HEK293T (cell line): Measurements from ENCODE around the gene HEG1.

Experiments
- CTCF ChIA-PET: fragments of 350-600 bp; formaldehyde crosslinking; extraction: SDS; loops from one replicate; lab custom pipeline; 2021; ENCODE audit warnings: antibody characterized with exemption, inconsistent platforms; lab: Yijun Ruan, JAX
- POLR2A ChIA-PET: fragments of 350-600 bp; formaldehyde crosslinking; extraction: SDS; loops from one replicate; lab custom pipeline; 2020; ENCODE audit warnings: antibody characterized with exemption, inconsistent platforms; lab: Yijun Ruan, JAX
- DNase-seq: peaks from one replicate; pipeline ENCODE4 v3.0.0; 2012; ENCODE audit warnings: mixed read lengths; ENCODE audit errors: extremely low spot score
- ARNT ChIP-seq: fragments of 450-650 bp; IDR thresholded peaks from 2 replicates; pipeline ENCODE4 v1.6.1; 2017; ENCODE audit warnings: mild to moderate bottlenecking
- BHLHE40 ChIP-seq: fragments of 450-650 bp; IDR thresholded peaks from 2 replicates; pipeline ENCODE4 v1.6.1; 2016; ENCODE audit warnings: mild to moderate bottlenecking, moderate library complexity, borderline replicate concordance
- CTBP1 ChIP-seq: fragments of 450-650 bp; IDR thresholded peaks from 2 replicates; pipeline ENCODE4 v1.6.1; 2016; ENCODE audit warnings: borderline replicate concordance
- ELF4 ChIP-seq: fragments of 450-650 bp; IDR thresholded peaks from 2 replicates; pipeline ENCODE4 v1.6.1; 2017; ENCODE audit warnings: antibody characterized with exemption
- FOXA1 ChIP-seq: fragments of 450-650 bp; IDR thresholded peaks from 2 replicates; pipeline ENCODE4 v1.6.1; 2016; ENCODE audit warnings: mild to moderate bottlenecking
- FOXK2 ChIP-seq: fragments of 450-650 bp; IDR thresholded peaks from 2 replicates; pipeline ENCODE4 v1.6.1; 2016; ENCODE audit warnings: mild to moderate bottlenecking
- FOXM1 ChIP-seq: fragments of 450-650 bp; IDR thresholded peaks from 2 replicates; pipeline ENCODE4 v1.6.1; 2017; ENCODE audit warnings: mild to moderate bottlenecking, borderline replicate concordance
- HDGF ChIP-seq: fragments of 450-650 bp; IDR thresholded peaks from 2 replicates; pipeline ENCODE4 v1.6.1; 2017; ENCODE audit warnings: antibody characterized with exemption, borderline replicate concordance
- L3MBTL2 ChIP-seq: fragments of 450-650 bp; conservative IDR thresholded peaks from 2 replicates; pipeline ENCODE4 v1.6.1; 2016; ENCODE audit warnings: mild to moderate bottlenecking
- LEF1 ChIP-seq: fragments of 450-650 bp; IDR thresholded peaks from 2 replicates; pipeline ENCODE4 v1.6.1; 2017; ENCODE audit warnings: mild to moderate bottlenecking, borderline replicate concordance
- NFRKB ChIP-seq: fragments of 450-650 bp; IDR thresholded peaks from 2 replicates; pipeline ENCODE4 v1.6.1; 2016; ENCODE audit warnings: mild to moderate bottlenecking, moderate library complexity
- SP1 ChIP-seq: fragments of 450-650 bp; IDR thresholded peaks from 2 replicates; pipeline ENCODE4 v1.6.1; 2017
- SUZ12 ChIP-seq: fragments of 450-650 bp; IDR thresholded peaks from 2 replicates; pipeline ENCODE4 v1.6.1; 2016; ENCODE audit warnings: mild to moderate bottlenecking
- TARDBP ChIP-seq: fragments of 450-650 bp; IDR thresholded peaks from 2 replicates; pipeline ENCODE4 v1.6.1; 2016
- ZNF384 ChIP-seq: fragments of 450-650 bp; IDR thresholded peaks from 2 replicates; pipeline ENCODE4 v1.6.1; 2016
- TF ChIP-seq, protein P1 (sequence below): fragments of 450-650 bp; IDR thresholded peaks from 2 replicates; pipeline ENCODE4 v1.6.1; 2016

Gene HEG1

DNA sequence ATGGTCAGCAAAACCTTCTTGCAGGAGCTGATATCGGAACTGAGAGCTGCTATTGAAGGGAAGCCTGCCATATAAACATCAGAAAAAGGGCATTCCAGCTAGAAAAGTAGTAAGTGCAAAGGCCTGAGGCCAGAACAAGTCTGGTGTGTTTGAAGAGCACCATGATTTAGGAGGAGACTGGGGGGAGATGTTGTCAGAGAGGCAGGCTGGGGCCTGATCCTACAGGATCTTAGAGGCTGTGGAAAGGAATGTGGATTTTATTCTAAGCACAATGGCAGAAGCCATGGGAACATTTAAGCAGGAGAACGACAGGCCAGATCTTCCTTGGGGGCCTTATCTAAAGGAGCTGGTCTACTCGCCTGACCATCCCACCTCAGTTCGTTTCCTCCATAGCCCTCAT, 116.1 kb downstream of the HEG1 start:
- ChIA-PET POLR2A (interaction anchor here (0.6 kb wide), 1 partner anchor 460 kb away, joined by 3 read pairs; no protein-coding TSS in a partner anchor), CTCF (no interaction called here)
- DNase-seq: no peak
- TF ChIP-seq L3MBTL2: no peak
- TF ChIP-seq ARNT: no peak
- TF ChIP-seq FOXA1: no peak
- TF ChIP-seq SUZ12: no peak
- TF ChIP-seq HDGF: no peak
- no peak for TF ChIP-seq FOXK2
- TF ChIP-seq SP1: no peak
- TF ChIP-seq, protein P1, sequence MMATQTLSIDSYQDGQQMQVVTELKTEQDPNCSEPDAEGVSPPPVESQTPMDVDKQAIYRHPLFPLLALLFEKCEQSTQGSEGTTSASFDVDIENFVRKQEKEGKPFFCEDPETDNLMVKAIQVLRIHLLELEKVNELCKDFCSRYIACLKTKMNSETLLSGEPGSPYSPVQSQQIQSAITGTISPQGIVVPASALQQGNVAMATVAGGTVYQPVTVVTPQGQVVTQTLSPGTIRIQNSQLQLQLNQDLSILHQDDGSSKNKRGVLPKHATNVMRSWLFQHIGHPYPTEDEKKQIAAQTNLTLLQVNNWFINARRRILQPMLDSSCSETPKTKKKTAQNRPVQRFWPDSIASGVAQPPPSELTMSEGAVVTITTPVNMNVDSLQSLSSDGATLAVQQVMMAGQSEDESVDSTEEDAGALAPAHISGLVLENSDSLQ: no peak
- no peak for TF ChIP-seq NFRKB
- TF ChIP-seq ELF4: no peak
- no peak for TF ChIP-seq FOXM1
- TF ChIP-seq TARDBP: no peak
- no peak for TF ChIP-seq LEF1
- no peak for TF ChIP-seq BHLHE40
- TF ChIP-seq CTBP1: no peak
- TF ChIP-seq ZNF384: no peak

DNA sequence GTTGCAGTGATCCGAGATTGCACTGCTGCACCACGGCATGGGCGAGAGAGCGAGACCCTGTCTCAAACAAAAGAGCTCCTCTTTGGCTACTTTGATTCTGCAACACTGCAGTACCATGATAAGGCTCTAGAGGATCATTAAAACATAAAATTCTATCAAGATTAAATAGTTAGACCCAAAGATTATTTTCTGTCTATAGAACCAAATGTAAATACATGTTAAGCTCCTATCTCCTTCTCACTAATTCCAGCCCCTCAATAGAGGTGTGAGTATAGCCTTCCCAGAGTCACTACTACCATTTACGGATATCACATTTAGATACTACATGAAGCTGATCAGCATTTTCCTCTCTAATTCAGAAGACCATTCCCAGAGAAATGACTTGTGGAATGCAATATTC, 116.9 kb downstream of the HEG1 start:
- POLR2A ChIA-PET: no interaction called here
- DNase-seq: no peak
- TF ChIP-seq SP1 (no peak), ARNT (no peak), CTBP1 (no peak), LEF1 (no peak), HDGF (no peak), ZNF384 (no peak), BHLHE40 (no peak), SUZ12 (no peak)
- CTCF ChIA-PET: interaction anchor here (0.6 to 0.7 kb wide), 2 partner anchors 36 to 454 kb away, joined by 3 read pairs; no protein-coding TSS in a partner anchor

DNA sequence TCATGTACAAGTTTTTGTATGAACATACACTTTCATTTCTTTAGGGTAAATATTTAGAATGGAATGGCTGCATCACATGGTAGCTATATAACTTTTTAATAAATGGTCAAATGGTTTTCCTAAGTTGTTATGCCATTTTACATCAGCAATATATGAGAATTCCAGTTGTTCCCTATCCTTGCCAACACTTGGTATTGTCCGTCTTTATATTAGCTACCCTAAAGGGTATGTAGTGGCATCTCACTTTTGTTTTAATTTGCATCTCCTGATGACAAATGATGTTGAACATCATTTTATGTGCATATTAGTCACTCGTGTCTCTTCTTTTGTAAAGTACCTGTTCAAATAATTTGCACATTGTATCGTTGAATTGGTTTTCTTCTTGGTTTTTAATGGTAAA, 118.7 kb downstream of the HEG1 start:
- CTCF ChIA-PET: no interaction called here
- POLR2A ChIA-PET: no interaction called here
- TF ChIP-seq ARNT: no peak
- no peak for TF ChIP-seq SP1
- no peak for TF ChIP-seq NFRKB
- no peak for TF ChIP-seq FOXM1
- no peak for TF ChIP-seq L3MBTL2
- TF ChIP-seq HDGF: no peak
- no peak for TF ChIP-seq ELF4
- TF ChIP-seq BHLHE40: no peak
- TF ChIP-seq, protein P1: no peak
- no peak for TF ChIP-seq FOXK2
- TF ChIP-seq FOXA1: no peak
- no peak for TF ChIP-seq LEF1
- TF ChIP-seq ZNF384: no peak
- no peak for TF ChIP-seq CTBP1
- no peak for TF ChIP-seq SUZ12
- DNase-seq: no peak

DNA sequence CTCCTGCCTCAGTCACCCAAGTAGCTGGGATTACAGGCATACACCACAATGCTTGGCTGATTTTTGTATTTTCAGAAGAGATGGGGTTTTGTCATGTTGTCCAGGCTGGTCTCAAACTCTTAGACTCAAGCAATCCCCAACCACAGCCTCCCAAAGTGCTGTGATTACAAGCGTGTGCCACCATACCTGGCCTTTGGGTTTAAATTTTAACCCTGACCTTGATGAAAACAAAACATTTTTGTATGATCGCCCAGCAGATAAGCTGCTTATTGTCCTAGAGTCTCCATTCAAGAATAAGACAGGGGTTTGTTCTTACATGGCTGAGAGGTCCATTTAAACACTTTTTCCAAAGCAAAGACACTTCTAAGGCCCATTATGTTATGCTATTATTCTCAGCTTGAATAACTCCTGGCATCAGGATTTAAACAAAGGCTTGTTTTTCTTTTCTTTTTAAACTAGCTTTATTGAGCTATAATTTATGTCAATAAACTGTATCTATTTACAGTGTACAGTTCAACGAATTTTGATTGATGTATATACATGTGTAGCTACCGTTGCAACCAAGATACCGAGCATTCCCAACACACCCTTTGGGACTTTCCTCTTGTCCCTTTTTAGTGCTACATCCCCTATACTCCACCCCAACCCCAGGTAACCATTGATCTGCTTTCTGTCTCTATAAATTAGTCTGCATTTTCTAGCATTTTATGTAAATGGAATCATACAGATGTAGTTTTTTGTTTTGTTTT, 119.8 kb downstream of the HEG1 start:
- POLR2A ChIA-PET: no interaction called here
- DNase-seq: no peak
- TF ChIP-seq, protein P1: no peak
- TF ChIP-seq HDGF: no peak
- TF ChIP-seq L3MBTL2: no peak
- no peak for TF ChIP-seq ZNF384
- no peak for TF ChIP-seq LEF1
- TF ChIP-seq FOXA1: no peak
- TF ChIP-seq ARNT: no peak
- TF ChIP-seq NFRKB: no peak
- no peak for TF ChIP-seq ELF4
- no peak for TF ChIP-seq SUZ12
- TF ChIP-seq FOXM1: no peak
- no peak for TF ChIP-seq TARDBP
- TF ChIP-seq FOXK2: no peak
- TF ChIP-seq SP1: no peak
- no peak for TF ChIP-seq BHLHE40
- TF ChIP-seq CTBP1: no peak
- CTCF ChIA-PET: no interaction called here

DNA sequence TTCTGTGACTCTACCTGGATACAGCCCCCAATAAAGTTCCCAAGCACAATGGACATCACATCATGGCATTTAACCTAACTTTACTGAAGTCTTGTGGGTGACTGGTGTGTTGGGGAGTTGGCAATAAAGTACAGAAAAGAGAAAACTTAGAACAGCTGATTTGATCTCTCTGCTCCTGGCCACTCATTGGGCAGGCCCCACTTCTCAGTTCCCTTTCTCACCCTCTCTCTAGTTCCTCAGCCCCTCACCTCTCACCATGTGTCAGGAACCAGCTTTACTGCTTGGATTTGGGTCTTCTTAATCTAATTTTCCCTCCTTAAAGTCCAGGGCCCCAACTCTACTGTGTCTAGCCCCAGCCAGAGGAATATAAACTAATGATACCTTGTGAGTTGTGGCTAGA, 120.5 kb downstream of the HEG1 start:
- TF ChIP-seq ZNF384: no peak
- TF ChIP-seq NFRKB: no peak
- no peak for TF ChIP-seq CTBP1
- no peak for TF ChIP-seq FOXK2
- no peak for TF ChIP-seq HDGF
- no peak for TF ChIP-seq ELF4
- no peak for TF ChIP-seq L3MBTL2
- TF ChIP-seq ARNT: no peak
- POLR2A ChIA-PET: no interaction called here
- CTCF ChIA-PET: no interaction called here
- no peak for DNase-seq

DNA sequence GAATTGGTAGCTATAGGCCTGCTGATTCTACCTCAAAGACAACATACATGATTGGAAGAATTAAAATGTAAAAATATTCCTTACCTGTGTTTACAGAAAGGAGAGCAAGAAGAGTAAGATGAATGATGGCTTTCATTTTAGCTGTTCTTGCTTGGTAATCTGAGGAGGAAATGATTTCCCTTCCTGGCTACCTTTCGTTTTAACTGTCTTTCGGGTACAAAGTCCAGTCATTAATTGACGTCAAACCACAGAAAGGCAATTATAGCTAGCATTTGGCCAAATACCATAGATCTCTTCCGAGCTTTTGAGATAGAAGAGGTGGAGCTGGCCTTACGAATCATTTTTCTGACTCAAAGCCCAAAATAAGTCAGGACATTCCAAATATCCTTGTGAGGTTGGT, 121.2 kb downstream of the HEG1 start, which contains the start of gene MUC13:
MUC13 (minus strand) TSS at position 175 of the 400 bp plus-strand sequence; CDS start at position 136, 39 bp downstream.
- CTCF ChIA-PET: interaction anchor here (1.0 kb wide), 1 partner anchor 174 kb away, joined by 4 read pairs; no protein-coding TSS in a partner anchor
- no peak for DNase-seq
- TF ChIP-seq ARNT: no peak
- no peak for TF ChIP-seq TARDBP
- no peak for TF ChIP-seq SUZ12
- TF ChIP-seq NFRKB: no peak
- no peak for TF ChIP-seq SP1
- no peak for TF ChIP-seq FOXK2
- TF ChIP-seq ZNF384: no peak
- no peak for TF ChIP-seq FOXA1
- no peak for TF ChIP-seq BHLHE40
- no peak for TF ChIP-seq HDGF
- no peak for TF ChIP-seq LEF1
- POLR2A ChIA-PET: no interaction called here
